Measurements from ENCODE around the gene FAM236D. TPM values are rescaled to one million over a fixed set of nuclear protein-coding genes. Genes with fewer than 3 reads are reported as not detected.

FAM236D gene
- total RNA-seq, result not detected in 2 replicates

DNA sequence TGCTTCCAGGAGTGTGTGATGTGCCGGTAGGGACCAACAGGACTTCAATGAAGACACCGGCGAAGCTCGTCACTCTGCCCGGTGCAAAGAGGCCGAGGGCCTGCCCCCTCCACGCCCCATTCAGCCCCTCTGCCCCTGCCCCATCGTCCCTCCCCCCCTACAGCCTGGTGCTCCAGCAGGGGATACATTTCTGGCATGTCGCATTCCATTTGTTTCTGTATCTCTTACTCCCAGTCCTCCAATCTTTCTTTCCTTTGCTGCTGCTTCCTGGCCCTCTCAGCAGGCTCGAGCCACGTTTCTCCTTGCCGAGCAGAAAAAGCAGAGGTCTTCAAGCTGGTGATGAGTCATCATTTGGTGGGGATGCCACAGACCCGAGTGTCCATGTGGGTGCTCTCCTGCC is at the start of gene FAM236D:
FAM236D (minus strand) TSS at position 101 of the 400 bp plus-strand sequence; CDS start at position 1, 100 bp downstream.

DNA sequence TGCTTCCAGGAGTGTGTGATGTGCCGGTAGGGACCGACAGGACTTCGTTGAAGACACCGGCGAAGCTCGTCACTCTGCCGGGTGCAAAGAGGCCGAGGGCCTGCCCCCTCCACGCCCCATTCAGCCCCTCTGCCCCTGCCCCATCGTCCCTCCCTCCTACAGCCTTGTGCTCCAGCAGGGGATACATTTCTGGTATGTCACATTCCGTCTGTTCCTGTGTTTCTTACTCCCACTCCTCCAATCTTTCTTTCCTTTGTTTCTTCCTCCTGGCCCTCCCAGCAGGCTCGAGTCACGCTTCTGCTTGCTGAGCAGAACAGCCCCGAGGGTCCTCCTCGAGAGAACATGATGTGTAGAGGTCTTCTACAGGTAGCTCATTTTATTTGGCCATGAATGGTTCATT is 25.4 kb downstream of the FAM236D start, which contains the start of gene FAM236B:
FAM236B (minus strand) TSS at position 101 of the 400 bp plus-strand sequence; CDS start at position 1, 100 bp downstream.

DNA sequence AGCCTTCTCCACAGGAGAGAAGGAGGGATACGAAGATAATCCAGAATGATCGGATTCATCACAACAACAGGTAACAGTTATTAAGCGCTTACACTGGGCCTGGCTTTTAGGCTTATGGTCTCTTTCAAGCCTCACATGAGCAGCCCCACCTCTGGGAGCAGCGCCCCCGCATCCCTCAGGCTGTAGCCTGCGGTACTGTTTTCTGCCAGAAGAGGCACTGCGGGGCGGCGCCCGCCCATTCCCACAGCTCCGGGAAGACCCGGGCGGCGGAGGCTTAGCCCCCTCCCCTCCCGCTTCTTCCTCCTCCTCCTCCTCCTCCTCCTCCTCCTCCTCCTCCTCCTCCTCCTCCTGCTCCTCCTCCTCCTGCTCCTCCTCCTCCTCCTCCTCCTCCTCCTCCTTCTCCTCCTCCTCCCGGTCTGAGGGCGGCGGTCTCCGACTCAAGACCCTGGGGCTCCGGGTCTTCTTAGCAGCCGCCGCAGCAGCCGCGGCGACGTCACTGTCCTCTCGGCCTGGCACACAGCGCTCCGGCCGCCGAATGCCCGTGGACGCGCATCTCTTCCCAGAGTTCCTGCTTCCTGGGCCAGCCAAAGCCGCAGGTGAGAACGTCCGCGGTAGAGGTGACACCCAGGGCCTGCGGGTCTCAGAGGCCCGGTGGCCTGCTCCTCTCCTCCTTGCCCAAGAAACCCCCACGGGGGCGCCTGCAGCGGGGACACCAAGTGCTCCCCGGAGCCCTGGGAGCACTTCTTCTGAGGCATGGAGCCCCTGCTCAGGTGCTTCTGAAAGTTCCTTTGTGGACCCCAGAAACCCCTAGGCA is 31.1 kb downstream of the FAM236D start, which contains the start of gene DMRTC1B:
DMRTC1B (plus strand) TSS at position 238 of the 814 bp plus-strand sequence. CDS start 68,246 bp downstream, outside the sequence.

Other genes with a start within 250 kb of the FAM236D start
- 14.6 and 20.0 TPM in 2 replicates for gene HDAC8, start 235.4 kb downstream of the FAM236D start, total RNA-seq
- 7.3 and 7.4 TPM in 2 replicates for gene PHKA1, start 93.9 kb downstream of the FAM236D start, total RNA-seq
- gene DMRTC1B, start 31.3 kb downstream of the FAM236D start, total RNA-seq, result not detected in 2 replicates
- gene FAM236B, start 25.6 kb downstream of the FAM236D start, total RNA-seq, result not detected in 2 replicates
- gene FAM236C, start 104.4 kb upstream of the FAM236D start, total RNA-seq, result not detected in 2 replicates
- not detected in 2 replicates for gene FAM236A, start 130.0 kb upstream of the FAM236D start, total RNA-seq
- not detected in 2 replicates for gene DMRTC1, start 135.6 kb upstream of the FAM236D start, total RNA-seq
- not detected in 2 replicates for gene PABPC1L2B, start 194.7 kb upstream of the FAM236D start, total RNA-seq

Data from bronchus fibroblast of lung (primary cell).